ENCODE measurements around the gene EXOC4.

Gene EXOC4

GRCh38 chr7:133564484-133564883 is 311.6 kb downstream of the EXOC4 start:
- ChIA-PET POLR2A (interaction anchor here (0.6 kb wide), 1 partner anchor 1192 kb away, joined by 3 read pairs; no protein-coding TSS in a partner anchor), CTCF (interaction anchor here (0.7 to 1.8 kb wide), 3 partner anchors 17 to 467 kb away, joined by 3 to 4 read pairs (median 3); no protein-coding TSS in a partner anchor)
- Histone ChIP-seq H3K36me3 (ENCODE audit: control insufficient read depth in 2 of 2, insufficient read depth in 1 of 2, low read length in 2 of 2) (no peaks in the 10 kb centered on the region), H3K4me1 (ENCODE audit: control insufficient read depth, insufficient read depth, low read length) (no peaks in the 10 kb centered on the region), H3K4me3 (ENCODE audit: low read depth, low read length) (no peak overlapping the region), H3K27ac (ENCODE audit: extremely low read depth, low read depth, low read length) (no peak overlapping the region), H3K9me3 (ENCODE audit: control insufficient read depth, insufficient read depth, low read depth, low read length) (no peaks in the 10 kb centered on the region)
- TF ChIP-seq ZNF704 (tag by site-specific recombination; IDR thresholded peaks at IDR 0.05), result no peak
- no peak for TF ChIP-seq ZNF214 (tag by site-specific recombination; IDR thresholded peaks at IDR 0.05; ENCODE audit: borderline replicate concordance)

- H3K4me1 ChIP-seq (ENCODE audit: control insufficient read depth, insufficient read depth, low read length), result peaks cover 9% of the 10 kb centered on the region
- POLR2A ChIA-PET, result no interaction called here
Observed at GRCh38 chr7:133568544-133568943, 315.7 kb downstream of the EXOC4 start.

More at GRCh38 chr7:133568544-133568943, 315.7 kb downstream of the EXOC4 start:
- TF ChIP-seq REPIN1 (tag by site-specific recombination; IDR thresholded peaks at IDR 0.05; ENCODE audit: low read depth) (no peak), ZBTB17 (tag by site-specific recombination; IDR thresholded peaks at IDR 0.05) (no peak), ZNF211 (tag by site-specific recombination; IDR thresholded peaks at IDR 0.05; ENCODE audit: low read depth) (no peak), ZNF518A (tag by site-specific recombination; conservative IDR thresholded peaks at IDR 0.05; ENCODE audit: low read depth) (no peak), ZNF223 (tag by site-specific recombination; IDR thresholded peaks at IDR 0.05) (no peak), ZNF785 (tag by site-specific recombination; IDR thresholded peaks at IDR 0.05) (no peak), ZNF391 (tag by site-specific recombination; IDR thresholded peaks at IDR 0.05; ENCODE audit: borderline replicate concordance, low read depth) (no peak), ZNF292 (tag by site-specific recombination; IDR thresholded peaks at IDR 0.05; ENCODE audit: borderline replicate concordance, low read depth) (no peak), ZBTB20 (tag by site-specific recombination; IDR thresholded peaks at IDR 0.05) (no peak), PRDM2 (tag by site-specific recombination; IDR thresholded peaks at IDR 0.05; ENCODE audit: borderline replicate concordance) (no peak), ZNF510 (tag by site-specific recombination; IDR thresholded peaks at IDR 0.05; ENCODE audit: insufficient replicate concordance) (no peak), ZBTB7A (tag by site-specific recombination; IDR thresholded peaks at IDR 0.05; ENCODE audit: low read depth) (no peak), ZNF654 (tag by site-specific recombination; IDR thresholded peaks at IDR 0.05; ENCODE audit: low read depth) (no peak), ZNF114 (tag by site-specific recombination; IDR thresholded peaks at IDR 0.05) (no peak), SETDB1 (IDR thresholded peaks at IDR 0.05; ENCODE audit: insufficient read length, low read length) (no peak)
- Histone ChIP-seq H3K36me3 (ENCODE audit: control insufficient read depth in 2 of 2, insufficient read depth in 1 of 2, low read length in 2 of 2) (no peaks in the 10 kb centered on the region), H3K27ac (ENCODE audit: extremely low read depth, low read depth, low read length) (no peak overlapping the region), H3K4me3 (ENCODE audit: low read depth, low read length) (no peak overlapping the region), H3K9me3 (ENCODE audit: control insufficient read depth, insufficient read depth, low read depth, low read length) (no peaks in the 10 kb centered on the region)
- CTCF ChIA-PET, result no interaction called here
